ENCODE measurements around the gene SYNE2. TPM values are rescaled to one million over a fixed set of nuclear protein-coding genes. Genes with fewer than 3 reads are reported as not detected.

SYNE2 gene
- total RNA-seq, 1 experiment from 2014 or later: 71.1 TPM

GRCh38 chr14:63848890-63849289 lies 3.9 kb upstream of the SYNE2 start:
- Mint-ChIP-seq H3K4me3 (no peak overlapping the region), H3K27ac (no peak overlapping the region), H3K9me3 (no peaks in the 10 kb centered on the region), H3K4me1 (peaks cover 3% of the 10 kb centered on the region), H3K36me3 (no peaks in the 10 kb centered on the region), H3K27me3 (ENCODE audit: low read depth) (peaks cover 15% of the 10 kb centered on the region)
- ATAC-seq (no peak), DNase-seq (ENCODE audit: low spot score) (no peak)
- ChIA-PET CTCF (no interaction called here), POLR2A (no interaction called here)
- no peak for TF ChIP-seq ZMAT4 (CRISPR knock-in tag; IDR thresholded peaks at IDR 0.05)

- Mint-ChIP-seq H3K27ac (peak overlapping the region; percentile 52), H3K36me3 (no peaks in the 10 kb centered on the region), H3K9me3 (no peaks in the 10 kb centered on the region), H3K27me3 (ENCODE audit: low read depth) (peaks cover 20% of the 10 kb centered on the region), H3K4me3 (peak overlapping the region; percentile 88), H3K4me1 (peaks cover 25% of the 10 kb centered on the region)
- TF ChIP-seq ZBTB21 (CRISPR knock-in tag; IDR thresholded peaks at IDR 0.05; ENCODE audit: borderline replicate concordance): no peak
- peak; percentile 75 for TF ChIP-seq PRDM15 (CRISPR knock-in tag; IDR thresholded peaks at IDR 0.05)
- no peak for TF ChIP-seq ESRRA (CRISPR knock-in tag; IDR thresholded peaks at IDR 0.05; ENCODE audit: borderline replicate concordance)
- CTCF ChIA-PET: interaction anchor here (1.4 to 1.6 kb wide), 2 partner anchors 39 to 98 kb away, joined by 3 read pairs; no protein-coding TSS in a partner anchor
- peak; percentile 35 for ATAC-seq
- POLR2A ChIA-PET: interaction anchor here (1.4 kb wide), 1 partner anchor 39 kb away, joined by 4 read pairs; no protein-coding TSS in a partner anchor
- DNase-seq (ENCODE audit: low spot score): no peak
Measured at GRCh38 chr14:63852271-63852816, 460 bp upstream of the SYNE2 start.

GRCh38 chr14:63853831-63854293 lies 1.1 kb downstream of the SYNE2 start:
- peaks cover 29% of the 10 kb centered on the region for H3K4me1 Mint-ChIP-seq
- ATAC-seq: peak; percentile 8; the same call in 1 of the 2 replicates
- TF ChIP-seq MLX (CRISPR knock-in tag; IDR thresholded peaks at IDR 0.05) (no peak), ZNF423 (CRISPR knock-in tag; IDR thresholded peaks at IDR 0.05) (no peak), ATF2 (CRISPR knock-in tag; IDR thresholded peaks at IDR 0.05; ENCODE audit: borderline replicate concordance, low read depth) (no peak), SOX15 (CRISPR knock-in tag; IDR thresholded peaks at IDR 0.05) (no peak), ATF1 (CRISPR knock-in tag; IDR thresholded peaks at IDR 0.05) (no peak)
- no peaks in the 10 kb centered on the region for H3K9me3 Mint-ChIP-seq
- POLR2A ChIA-PET: interaction anchor here (0.7 kb wide), 1 partner anchor 143 kb away, joined by 3 read pairs; no protein-coding TSS in a partner anchor
- CTCF ChIA-PET: no interaction called here
- H3K27me3 Mint-ChIP-seq (ENCODE audit: low read depth): peaks cover 20% of the 10 kb centered on the region
- H3K27ac Mint-ChIP-seq: peak overlapping the region; percentile 79
- DNase-seq (ENCODE audit: low spot score): peak; percentile 30
- no peaks in the 10 kb centered on the region for H3K36me3 Mint-ChIP-seq
- peak overlapping the region; percentile 92 for H3K4me3 Mint-ChIP-seq

GRCh38 chr14:63854330-63854729 lies 1.5 kb downstream of the SYNE2 start:
- no peaks in the 10 kb centered on the region for H3K9me3 Mint-ChIP-seq
- H3K27me3 Mint-ChIP-seq (ENCODE audit: low read depth): peaks cover 20% of the 10 kb centered on the region
- no peak for DNase-seq (ENCODE audit: low spot score)
- peaks cover 29% of the 10 kb centered on the region for H3K4me1 Mint-ChIP-seq
- ChIA-PET POLR2A (no interaction called here), CTCF (no interaction called here)
- no peak overlapping the region; the same call in 1 of the 2 replicates for H3K27ac Mint-ChIP-seq
- ATAC-seq: no peak
- H3K36me3 Mint-ChIP-seq: no peaks in the 10 kb centered on the region
- H3K4me3 Mint-ChIP-seq: peak overlapping the region; percentile 92
- TF ChIP-seq STAT6 (CRISPR knock-in tag; conservative IDR thresholded peaks at IDR 0.05; ENCODE audit: low read depth) (no peak), ZNF219 (CRISPR knock-in tag; IDR thresholded peaks at IDR 0.05; ENCODE audit: borderline replicate concordance) (no peak), ZBTB21 (CRISPR knock-in tag; IDR thresholded peaks at IDR 0.05; ENCODE audit: borderline replicate concordance) (no peak), ZNF138 (CRISPR knock-in tag; conservative IDR thresholded peaks at IDR 0.05) (no peak), ZSCAN18 (CRISPR knock-in tag; IDR thresholded peaks at IDR 0.05) (no peak), GTF2I (CRISPR knock-in tag; conservative IDR thresholded peaks at IDR 0.05) (no peak), E2F1 (CRISPR knock-in tag; IDR thresholded peaks at IDR 0.05) (no peak), ZNF671 (CRISPR knock-in tag; IDR thresholded peaks at IDR 0.05) (no peak)
